Measurements from ENCODE around the gene SPTLC1.

SPTLC1 gene

DNA sequence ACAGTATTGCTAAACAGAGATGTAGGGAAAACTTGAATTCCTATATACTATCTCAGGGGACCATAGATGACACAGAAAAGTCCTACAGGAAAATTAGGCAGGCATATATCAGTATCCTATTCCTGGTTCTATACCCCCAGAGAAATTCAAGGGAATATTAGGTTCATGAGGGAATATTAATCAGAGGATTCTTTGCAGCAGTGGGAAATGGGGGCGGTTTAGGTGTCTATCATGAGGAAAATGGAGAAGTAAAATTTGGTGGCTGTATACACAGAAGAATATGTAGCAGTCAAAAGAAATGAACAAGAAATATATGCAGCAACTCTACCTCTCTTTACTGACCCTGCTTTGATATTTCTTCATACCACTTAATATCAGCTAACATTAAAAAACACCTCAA is 20.0 kb downstream of the SPTLC1 start:
- TF ChIP-seq, protein P1, sequence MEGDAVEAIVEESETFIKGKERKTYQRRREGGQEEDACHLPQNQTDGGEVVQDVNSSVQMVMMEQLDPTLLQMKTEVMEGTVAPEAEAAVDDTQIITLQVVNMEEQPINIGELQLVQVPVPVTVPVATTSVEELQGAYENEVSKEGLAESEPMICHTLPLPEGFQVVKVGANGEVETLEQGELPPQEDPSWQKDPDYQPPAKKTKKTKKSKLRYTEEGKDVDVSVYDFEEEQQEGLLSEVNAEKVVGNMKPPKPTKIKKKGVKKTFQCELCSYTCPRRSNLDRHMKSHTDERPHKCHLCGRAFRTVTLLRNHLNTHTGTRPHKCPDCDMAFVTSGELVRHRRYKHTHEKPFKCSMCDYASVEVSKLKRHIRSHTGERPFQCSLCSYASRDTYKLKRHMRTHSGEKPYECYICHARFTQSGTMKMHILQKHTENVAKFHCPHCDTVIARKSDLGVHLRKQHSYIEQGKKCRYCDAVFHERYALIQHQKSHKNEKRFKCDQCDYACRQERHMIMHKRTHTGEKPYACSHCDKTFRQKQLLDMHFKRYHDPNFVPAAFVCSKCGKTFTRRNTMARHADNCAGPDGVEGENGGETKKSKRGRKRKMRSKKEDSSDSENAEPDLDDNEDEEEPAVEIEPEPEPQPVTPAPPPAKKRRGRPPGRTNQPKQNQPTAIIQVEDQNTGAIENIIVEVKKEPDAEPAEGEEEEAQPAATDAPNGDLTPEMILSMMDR (conservative IDR thresholded peaks at IDR 0.05; ENCODE audit: low read depth) = no peak
- no peak for DNase-seq (ENCODE audit: low spot score)
- H3K27ac ChIP-seq = no peak overlapping the region
- ChIA-PET CTCF (interaction anchor here (0.5 to 1.0 kb wide), 3 partner anchors 45 to 964 kb away, joined by 3 to 4 read pairs (median 3); no protein-coding TSS in a partner anchor), POLR2A (ENCODE audit: low non-redundant PET) (no interaction called here)

DNA sequence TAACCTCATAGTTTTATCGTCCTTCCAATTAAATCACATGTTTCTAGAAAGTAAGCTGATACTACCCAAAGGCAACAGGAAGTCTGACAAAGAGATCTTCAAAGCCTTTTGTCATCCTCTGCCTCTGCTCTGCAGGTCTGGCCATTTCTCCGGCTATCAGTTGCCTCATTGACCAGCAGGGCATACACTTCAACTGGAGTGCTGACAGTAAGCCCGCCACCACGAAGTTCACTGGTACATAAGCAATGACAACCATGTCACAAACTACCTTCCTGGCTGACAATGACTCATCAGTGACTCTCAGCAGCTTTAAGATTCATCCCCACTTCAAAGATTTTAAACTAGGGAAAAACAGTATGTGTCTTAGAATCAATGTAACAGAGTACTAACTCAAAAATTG is 20.6 kb downstream of the SPTLC1 start:
- ChIA-PET CTCF (interaction anchor here (1.0 kb wide), 1 partner anchor 46 kb away, joined by 3 read pairs; no protein-coding TSS in a partner anchor), POLR2A (ENCODE audit: low non-redundant PET) (no interaction called here)
- TF ChIP-seq, protein P1 (conservative IDR thresholded peaks at IDR 0.05; ENCODE audit: low read depth) = no peak
- no peak for DNase-seq (ENCODE audit: low spot score)
- no peak overlapping the region for H3K27ac ChIP-seq

GRCh38 chr9:92077888-92078287 is 37.3 kb downstream of the SPTLC1 start:
- CTCF ChIA-PET = no interaction called here
- no peak for DNase-seq (ENCODE audit: low spot score)
- POLR2A ChIA-PET (ENCODE audit: low non-redundant PET) = no interaction called here
- H3K27ac ChIP-seq = no peak overlapping the region
- TF ChIP-seq, protein P1 (conservative IDR thresholded peaks at IDR 0.05; ENCODE audit: low read depth) = no peak

GRCh38 chr9:92071634-92072033 is 43.6 kb downstream of the SPTLC1 start:
- CTCF ChIA-PET = no interaction called here
- no peak for DNase-seq (ENCODE audit: low spot score)
- H3K27ac ChIP-seq = no peak overlapping the region
- TF ChIP-seq, protein P1 (conservative IDR thresholded peaks at IDR 0.05; ENCODE audit: low read depth) = no peak
- POLR2A ChIA-PET (ENCODE audit: low non-redundant PET) = no interaction called here

DNA sequence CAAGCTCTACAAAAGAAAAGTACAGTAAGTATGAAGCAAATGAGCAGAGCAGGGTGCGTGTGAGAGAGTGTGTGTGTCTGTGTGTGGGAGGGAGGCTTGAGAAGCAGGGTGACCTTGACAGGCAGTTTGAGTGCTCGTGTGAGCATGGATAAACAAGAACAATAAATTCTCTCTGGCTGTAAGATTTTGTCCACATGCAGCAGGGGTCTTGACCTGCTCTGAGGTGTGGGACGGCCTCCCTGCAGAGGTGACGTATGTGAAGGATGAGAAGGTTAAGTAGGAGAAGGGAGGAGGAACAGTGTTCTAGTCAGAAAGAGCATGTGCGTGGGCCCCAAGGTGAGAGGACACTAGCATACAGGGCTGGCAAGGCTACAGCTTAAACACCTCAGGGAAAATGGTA is 49.0 kb downstream of the SPTLC1 start:
- CTCF ChIA-PET = no interaction called here
- no peak for DNase-seq (ENCODE audit: low spot score)
- POLR2A ChIA-PET (ENCODE audit: low non-redundant PET) = no interaction called here
- TF ChIP-seq, protein P1 (conservative IDR thresholded peaks at IDR 0.05; ENCODE audit: low read depth) = no peak
- no peak overlapping the region for H3K27ac ChIP-seq

DNA sequence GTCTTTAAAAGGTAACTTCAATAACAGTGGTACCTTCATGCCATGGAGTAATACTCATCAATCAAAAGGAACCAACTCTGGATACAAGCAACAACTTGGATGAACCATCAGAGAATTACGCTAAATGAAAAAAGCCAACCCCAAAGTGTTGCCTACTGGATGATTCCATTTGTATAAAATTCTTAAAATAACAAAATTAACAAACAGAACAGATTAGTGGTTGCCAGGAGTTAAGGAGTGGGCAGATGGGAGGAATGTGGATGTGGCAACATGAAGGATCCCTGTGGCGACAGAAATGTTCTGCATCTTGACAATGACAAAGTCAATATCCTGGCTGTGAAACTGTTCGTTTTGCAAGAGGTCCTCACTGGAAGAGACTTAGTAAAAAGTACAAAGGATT is 50.5 kb downstream of the SPTLC1 start:
- CTCF ChIA-PET = no interaction called here
- TF ChIP-seq, protein P1 (conservative IDR thresholded peaks at IDR 0.05; ENCODE audit: low read depth) = no peak
- H3K27ac ChIP-seq = no peak overlapping the region
- no peak for DNase-seq (ENCODE audit: low spot score)
- POLR2A ChIA-PET (ENCODE audit: low non-redundant PET) = no interaction called here

- ChIA-PET CTCF (interaction anchor here (0.6 kb wide), 1 partner anchor 607 kb away, joined by 5 read pairs; no protein-coding TSS in a partner anchor), POLR2A (ENCODE audit: low non-redundant PET) (no interaction called here)
- no peak overlapping the region for H3K27ac ChIP-seq
- TF ChIP-seq, protein P1 (conservative IDR thresholded peaks at IDR 0.05; ENCODE audit: low read depth) = no peak
- no peak for DNase-seq (ENCODE audit: low spot score)
Observed at GRCh38 chr9:92061184-92061583, 54.0 kb downstream of the SPTLC1 start.
